ENCODE measurements around the gene NTN3. TPM values are rescaled to one million over a fixed set of nuclear protein-coding genes. Genes with fewer than 3 reads are reported as not detected.

NTN3 gene
- total RNA-seq, 1 experiment from 2014 or later = 0.39 TPM

- Histone ChIP-seq H3K9me3 (no peaks in the 10 kb centered on the region), H3K27me3 (replicated peaks; ENCODE audit: control insufficient read depth, insufficient read depth, low read length) (no peaks in the 10 kb centered on the region), H3K36me3 (ENCODE audit: control insufficient read depth, insufficient read depth, low read length) (no peaks in the 10 kb centered on the region), H3K4me3 (ENCODE audit: low read depth, low read length) (no peak overlapping the region), H3K4me1 (0 out of 2 replicates have a peak, but pooled peaks cover 8% of the 10 kb centered on the region)
- POLR2A ChIA-PET = no interaction called here
- no TSS peak for BruUV-seq (replicated peaks)
- H3K4me1 Mint-ChIP-seq (ENCODE audit: low read depth, unreplicated experiment) = peaks cover 6% of the 10 kb centered on the region
- TF ChIP-seq, protein P1, sequence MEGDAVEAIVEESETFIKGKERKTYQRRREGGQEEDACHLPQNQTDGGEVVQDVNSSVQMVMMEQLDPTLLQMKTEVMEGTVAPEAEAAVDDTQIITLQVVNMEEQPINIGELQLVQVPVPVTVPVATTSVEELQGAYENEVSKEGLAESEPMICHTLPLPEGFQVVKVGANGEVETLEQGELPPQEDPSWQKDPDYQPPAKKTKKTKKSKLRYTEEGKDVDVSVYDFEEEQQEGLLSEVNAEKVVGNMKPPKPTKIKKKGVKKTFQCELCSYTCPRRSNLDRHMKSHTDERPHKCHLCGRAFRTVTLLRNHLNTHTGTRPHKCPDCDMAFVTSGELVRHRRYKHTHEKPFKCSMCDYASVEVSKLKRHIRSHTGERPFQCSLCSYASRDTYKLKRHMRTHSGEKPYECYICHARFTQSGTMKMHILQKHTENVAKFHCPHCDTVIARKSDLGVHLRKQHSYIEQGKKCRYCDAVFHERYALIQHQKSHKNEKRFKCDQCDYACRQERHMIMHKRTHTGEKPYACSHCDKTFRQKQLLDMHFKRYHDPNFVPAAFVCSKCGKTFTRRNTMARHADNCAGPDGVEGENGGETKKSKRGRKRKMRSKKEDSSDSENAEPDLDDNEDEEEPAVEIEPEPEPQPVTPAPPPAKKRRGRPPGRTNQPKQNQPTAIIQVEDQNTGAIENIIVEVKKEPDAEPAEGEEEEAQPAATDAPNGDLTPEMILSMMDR (IDR thresholded peaks at IDR 0.05; ENCODE audit: insufficient read depth in 1 of 2, low read depth in 1 of 2, low read length in 1 of 2, severe bottlenecking in 1 of 2, unreplicated experiment in 1 of 2) = no peak
- CTCF ChIA-PET = interaction anchor here (0.6 to 1.9 kb wide), 10 partner anchors 10 to 308 kb away, joined by 3 to 14 read pairs (median 6); partner anchors contain the start of genes AMDHD2, TBC1D24 and TEDC2
- H3K27me3 Mint-ChIP-seq (ENCODE audit: insufficient read depth, unreplicated experiment) = no peaks in the 10 kb centered on the region
- intact Hi-C loops (cut with micrococcal nuclease; ENCODE audit: unreplicated experiment) = loop anchor here (2.0 to 10.0 kb wide), 4 partner anchors 27 to 307 kb away; partner anchors contain the start of genes ABCA3 and TBC1D24
- no peaks in the 10 kb centered on the region for H3K9me3 Mint-ChIP-seq (ENCODE audit: unreplicated experiment)
- H3K4me3 Mint-ChIP-seq (ENCODE audit: unreplicated experiment) = no peak overlapping the region
- no peak overlapping the region for H3K27ac Mint-ChIP-seq (ENCODE audit: unreplicated experiment)
- peaks cover 10% of the 10 kb centered on the region for H3K36me3 Mint-ChIP-seq (ENCODE audit: insufficient read depth, unreplicated experiment)
- DNase-seq = no peak
Observed at GRCh38 chr16:2501946-2502895, 31.1 kb downstream of the NTN3 start.

DNA sequence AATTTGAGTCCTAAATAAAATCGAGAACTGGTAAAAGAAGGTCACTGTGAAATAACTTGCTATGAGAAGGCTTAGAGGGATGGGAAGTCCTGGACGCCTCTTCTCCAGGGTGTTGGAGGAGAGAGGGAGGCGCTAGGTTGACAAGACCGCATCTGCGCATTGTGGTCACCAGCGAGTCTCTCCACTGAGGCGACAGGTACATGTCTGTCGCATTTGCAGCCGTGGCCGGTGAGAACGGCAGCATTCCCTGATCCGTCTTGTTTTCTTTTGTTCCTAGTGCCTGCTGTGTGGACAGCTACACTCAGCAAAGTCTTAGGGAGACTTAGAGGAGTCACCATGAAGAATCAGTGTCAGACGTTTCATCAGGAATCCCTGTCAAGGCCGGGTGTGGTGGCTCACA, 34.6 kb downstream of the NTN3 start:
- H3K9me3 ChIP-seq = no peaks in the 10 kb centered on the region
- peaks cover 4% of the 10 kb centered on the region for H3K36me3 Mint-ChIP-seq (ENCODE audit: insufficient read depth, unreplicated experiment)
- no peak overlapping the region for H3K4me3 ChIP-seq (ENCODE audit: low read depth, low read length)
- no TSS peak for BruUV-seq (replicated peaks)
- H3K4me1 Mint-ChIP-seq (ENCODE audit: low read depth, unreplicated experiment) = no peaks in the 10 kb centered on the region
- H3K27ac Mint-ChIP-seq (ENCODE audit: unreplicated experiment) = no peak overlapping the region
- no peaks in the 10 kb centered on the region for H3K36me3 ChIP-seq (ENCODE audit: control insufficient read depth, insufficient read depth, low read length)
- H3K27me3 ChIP-seq (replicated peaks; ENCODE audit: control insufficient read depth, insufficient read depth, low read length) = no peaks in the 10 kb centered on the region
- 0 out of 2 replicates have a peak, but pooled peaks cover 8% of the 10 kb centered on the region for H3K4me1 ChIP-seq
- CTCF ChIA-PET = no interaction called here
- no peaks in the 10 kb centered on the region for H3K27me3 Mint-ChIP-seq (ENCODE audit: insufficient read depth, unreplicated experiment)
- H3K9me3 Mint-ChIP-seq (ENCODE audit: unreplicated experiment) = no peaks in the 10 kb centered on the region
- no peak for DNase-seq
- intact Hi-C loops (cut with micrococcal nuclease; ENCODE audit: unreplicated experiment) = loop anchor here (10.0 kb wide), 1 partner anchor 71 kb away; no protein-coding TSS in a partner anchor
- POLR2A ChIA-PET = no interaction called here
- TF ChIP-seq, protein P1 (IDR thresholded peaks at IDR 0.05; ENCODE audit: insufficient read depth in 1 of 2, low read depth in 1 of 2, low read length in 1 of 2, severe bottlenecking in 1 of 2, unreplicated experiment in 1 of 2) = no peak
- H3K4me3 Mint-ChIP-seq (ENCODE audit: unreplicated experiment) = no peak overlapping the region

DNA sequence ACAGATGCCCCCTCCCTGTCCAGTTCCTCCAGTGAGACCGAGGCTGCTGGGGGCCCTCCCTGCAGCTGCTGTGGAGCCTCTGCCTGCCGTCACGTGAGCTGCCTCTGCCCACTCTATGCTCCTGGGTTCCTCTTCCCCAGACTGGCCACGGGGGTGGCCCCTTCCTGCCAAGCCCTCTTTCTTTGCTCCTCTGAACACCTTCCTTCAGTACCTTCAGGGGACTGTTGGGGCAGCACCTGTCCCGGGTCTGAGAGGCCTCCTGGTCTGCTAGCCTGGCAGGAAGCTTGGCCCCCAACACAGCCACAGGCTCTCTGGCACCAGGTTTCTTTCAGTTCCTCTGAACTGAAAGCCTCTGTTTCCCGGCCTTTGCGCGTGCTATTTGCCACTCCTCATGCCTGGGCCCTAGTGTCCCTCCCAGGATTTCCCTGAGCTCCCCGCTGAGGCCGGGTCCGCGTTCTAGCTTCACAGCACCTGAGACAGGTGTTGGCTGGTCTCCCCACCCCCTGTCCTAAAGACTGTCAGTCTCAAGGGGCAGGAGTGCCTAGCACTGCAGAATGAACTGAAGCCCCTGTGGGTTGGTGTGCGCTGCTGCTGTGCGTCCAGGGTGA, 36.1 kb downstream of the NTN3 start:
- POLR2A ChIA-PET = no interaction called here
- CTCF ChIA-PET = no interaction called here

More for the DNA sequence above, 36.1 kb downstream of the NTN3 start:
- no peaks in the 10 kb centered on the region for H3K4me1 Mint-ChIP-seq (ENCODE audit: low read depth, unreplicated experiment)
- Histone ChIP-seq H3K27me3 (replicated peaks; ENCODE audit: control insufficient read depth, insufficient read depth, low read length) (no peaks in the 10 kb centered on the region), H3K36me3 (ENCODE audit: control insufficient read depth, insufficient read depth, low read length) (no peaks in the 10 kb centered on the region), H3K4me3 (ENCODE audit: low read depth, low read length) (no peak overlapping the region), H3K4me1 (0 out of 2 replicates have a peak, but pooled peaks cover 8% of the 10 kb centered on the region), H3K9me3 (no peaks in the 10 kb centered on the region)
- H3K27me3 Mint-ChIP-seq (ENCODE audit: insufficient read depth, unreplicated experiment) = no peaks in the 10 kb centered on the region
- DNase-seq = no peak
- H3K4me3 Mint-ChIP-seq (ENCODE audit: unreplicated experiment) = no peak overlapping the region
- H3K9me3 Mint-ChIP-seq (ENCODE audit: unreplicated experiment) = no peaks in the 10 kb centered on the region
- no peak overlapping the region for H3K27ac Mint-ChIP-seq (ENCODE audit: unreplicated experiment)
- BruUV-seq (replicated peaks) = no TSS peak
- TF ChIP-seq, protein P1 (IDR thresholded peaks at IDR 0.05; ENCODE audit: insufficient read depth in 1 of 2, low read depth in 1 of 2, low read length in 1 of 2, severe bottlenecking in 1 of 2, unreplicated experiment in 1 of 2) = no peak
- H3K36me3 Mint-ChIP-seq (ENCODE audit: insufficient read depth, unreplicated experiment) = no peaks in the 10 kb centered on the region
- intact Hi-C loops (cut with micrococcal nuclease; ENCODE audit: unreplicated experiment) = loop anchor here (10.0 kb wide), 1 partner anchor 72 kb away; no protein-coding TSS in a partner anchor

All from Caco-2 (cell line).